G401 (cell line): ENCODE measurements around the gene CSGALNACT2. TPM values are rescaled to one million over a fixed set of nuclear protein-coding genes. Genes with fewer than 3 reads are reported as not detected.
"Not testable (repeated sequence)": the region's sequence is repeated elsewhere in the genome, so short reads cannot be mapped to it uniquely, and the experiment has no call there.

Experiments
- DNase-seq: peaks from one replicate; pipeline ENCODE4 v3.0.0-alpha.2; 2015; ENCODE audit warnings: low spot score
- in situ Hi-C: cut with HindIII; loops from 2 replicates; pipeline ENCODE4 v1.10.0; 2016; ENCODE audit warnings: low sequenced_read_pairs, mixed read lengths
- total RNA-seq: library from RNA; depleted of rRNA; stranded (reverse); fragments of >200 nt; shearing (Covaris generic); gene quantifications from 2 replicates; pipeline ENCODE4 v1.2.3, GENCODE V29; 2014; rRNA removed

The CSGALNACT2 gene
- 4.3 and 9.2 TPM in 2 replicates for total RNA-seq

GRCh38 chr10:43138021-43138756 is at the start of gene CSGALNACT2:
TSS of gene CSGALNACT2 (plus strand) at chr10:43138445. CDS start at chr10:43155150, 16,705 bp downstream.
- in situ Hi-C loops = no loop called here
- DNase-seq = peak; percentile 78

- DNase-seq = no peak
- in situ Hi-C loops = no loop called here
Observed at GRCh38 chr10:43089519-43089918, 48.7 kb upstream of the CSGALNACT2 start.

GRCh38 chr10:43090188-43090587 is 48.1 kb upstream of the CSGALNACT2 start:
- no peak for DNase-seq
- in situ Hi-C loops = no loop called here

- DNase-seq = no peak
- in situ Hi-C loops = no loop called here
Observed at GRCh38 chr10:43090664-43091063, 47.6 kb upstream of the CSGALNACT2 start.

GRCh38 chr10:43091846-43092245 is 46.4 kb upstream of the CSGALNACT2 start:
- in situ Hi-C loops = no loop called here
- no peak for DNase-seq

GRCh38 chr10:43093423-43094076 is 44.7 kb upstream of the CSGALNACT2 start:
- in situ Hi-C loops = no loop called here
- DNase-seq = no peak

GRCh38 chr10:43094085-43094484 is 44.2 kb upstream of the CSGALNACT2 start:
- in situ Hi-C loops = no loop called here
- no peak for DNase-seq

GRCh38 chr10:43099339-43099738 is 38.9 kb upstream of the CSGALNACT2 start:
- in situ Hi-C loops, DNase-seq: not testable (repeated sequence)

- in situ Hi-C loops = no loop called here
- DNase-seq = no peak
Observed at GRCh38 chr10:43099928-43100327, 38.3 kb upstream of the CSGALNACT2 start.

- DNase-seq = no peak
- in situ Hi-C loops = no loop called here
Observed at GRCh38 chr10:43100366-43100765, 37.9 kb upstream of the CSGALNACT2 start.

- in situ Hi-C loops = no loop called here
- DNase-seq = no peak
Observed at GRCh38 chr10:43102063-43102828, 36.0 kb upstream of the CSGALNACT2 start.

GRCh38 chr10:43105102-43105955 is 32.9 kb upstream of the CSGALNACT2 start:
- peak; percentile 71 for DNase-seq
- in situ Hi-C loops = no loop called here

- in situ Hi-C loops = no loop called here
- DNase-seq = no peak
Observed at GRCh38 chr10:43105956-43106229, 32.4 kb upstream of the CSGALNACT2 start.

GRCh38 chr10:43106256-43107091 is 31.8 kb upstream of the CSGALNACT2 start:
- in situ Hi-C loops = no loop called here
- no peak for DNase-seq

GRCh38 chr10:43108951-43109350 is 29.3 kb upstream of the CSGALNACT2 start:
- no peak for DNase-seq
- in situ Hi-C loops = no loop called here

- in situ Hi-C loops = no loop called here
Observed at GRCh38 chr10:43109671-43110249, 28.5 kb upstream of the CSGALNACT2 start.

GRCh38 chr10:43110338-43111071 is 27.7 kb upstream of the CSGALNACT2 start:
- DNase-seq = no peak
- in situ Hi-C loops = no loop called here

More at GRCh38 chr10:43109671-43110249, 28.5 kb upstream of the CSGALNACT2 start:
- DNase-seq = no peak
